Neural progenitor cell (in vitro differentiated cells): Measurements from ENCODE around the gene CATSPERZ.

Experiments
- EZH2 ChIP-seq: fragments of 200-600 bp; sonication (generic); IDR thresholded peaks from 2 replicates; pipeline ENCODE4 v1.6.1; 2017; ENCODE audit warnings: antibody characterized with exemption, mild to moderate bottlenecking, moderate library complexity
- TF ChIP-seq, protein P1 (sequence below): fragments of 200-600 bp; sonication (generic); IDR thresholded peaks from 2 replicates; pipeline ENCODE4 v1.5.1; 2017; ENCODE audit warnings: antibody characterized with exemption, mild to moderate bottlenecking

DNA sequence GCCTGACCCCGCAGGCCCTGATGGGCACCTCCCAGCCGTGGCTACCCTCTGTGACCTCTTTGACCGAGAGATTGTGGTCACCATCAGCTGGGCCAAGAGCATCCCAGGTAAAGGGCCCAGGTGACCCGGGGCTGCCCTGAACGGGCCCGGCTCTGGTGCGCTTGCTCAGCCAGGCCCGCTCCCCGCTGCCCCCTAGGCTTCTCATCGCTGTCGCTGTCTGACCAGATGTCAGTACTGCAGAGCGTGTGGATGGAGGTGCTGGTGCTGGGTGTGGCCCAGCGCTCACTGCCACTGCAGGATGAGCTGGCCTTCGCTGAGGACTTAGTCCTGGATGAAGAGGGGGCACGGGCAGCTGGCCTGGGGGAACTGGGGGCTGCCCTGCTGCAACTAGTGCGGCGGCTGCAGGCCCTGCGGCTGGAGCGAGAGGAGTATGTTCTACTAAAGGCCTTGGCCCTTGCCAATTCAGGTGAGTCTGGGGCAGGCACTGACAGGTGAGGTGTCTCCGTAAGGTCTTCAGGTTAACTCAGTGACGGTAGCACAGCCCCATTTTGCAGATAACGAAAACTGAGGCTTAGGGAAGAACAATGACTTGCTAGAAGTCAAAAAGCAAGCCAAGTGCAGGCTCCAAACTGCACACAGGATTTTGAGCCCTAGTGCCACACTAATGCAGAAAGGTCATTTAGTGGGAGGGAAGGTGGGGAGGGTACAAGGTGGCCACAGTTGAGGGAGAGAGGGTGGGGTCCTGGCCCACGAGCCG lies 14.8 kb downstream of the CATSPERZ start:
- TF ChIP-seq, protein P1, sequence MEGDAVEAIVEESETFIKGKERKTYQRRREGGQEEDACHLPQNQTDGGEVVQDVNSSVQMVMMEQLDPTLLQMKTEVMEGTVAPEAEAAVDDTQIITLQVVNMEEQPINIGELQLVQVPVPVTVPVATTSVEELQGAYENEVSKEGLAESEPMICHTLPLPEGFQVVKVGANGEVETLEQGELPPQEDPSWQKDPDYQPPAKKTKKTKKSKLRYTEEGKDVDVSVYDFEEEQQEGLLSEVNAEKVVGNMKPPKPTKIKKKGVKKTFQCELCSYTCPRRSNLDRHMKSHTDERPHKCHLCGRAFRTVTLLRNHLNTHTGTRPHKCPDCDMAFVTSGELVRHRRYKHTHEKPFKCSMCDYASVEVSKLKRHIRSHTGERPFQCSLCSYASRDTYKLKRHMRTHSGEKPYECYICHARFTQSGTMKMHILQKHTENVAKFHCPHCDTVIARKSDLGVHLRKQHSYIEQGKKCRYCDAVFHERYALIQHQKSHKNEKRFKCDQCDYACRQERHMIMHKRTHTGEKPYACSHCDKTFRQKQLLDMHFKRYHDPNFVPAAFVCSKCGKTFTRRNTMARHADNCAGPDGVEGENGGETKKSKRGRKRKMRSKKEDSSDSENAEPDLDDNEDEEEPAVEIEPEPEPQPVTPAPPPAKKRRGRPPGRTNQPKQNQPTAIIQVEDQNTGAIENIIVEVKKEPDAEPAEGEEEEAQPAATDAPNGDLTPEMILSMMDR: no peak
- TF ChIP-seq EZH2: no peak
